Naive thymus-derived CD8-positive, alpha-beta T cell (primary cell): ENCODE measurements around the gene AP5M1. TPM values are rescaled to one million over a fixed set of nuclear protein-coding genes. Genes with fewer than 3 reads are reported as not detected.

Source experiments
- ATAC-seq, 2 donors: fragments of 150-1000 bp; cut with Tn5 transposase in 1 of 2; sonication (Bioruptor Pico), chemical (Tn5 transposase) in 1 of 2; 1 replicate in 1 of 2; 2 replicates in 1 of 2; pipeline ENCODE4 v1.10.0; 2021; ENCODE audit warnings: mild to moderate bottlenecking in 2 of 2, moderate library complexity in 2 of 2
- POLR2A ChIA-PET: fragments of 350-600 bp; sonication (Branson Sonifier 250); formaldehyde crosslinking; loops from one replicate; lab custom pipeline; 2021; ENCODE audit warnings: antibody characterized with exemption; lab: Charles Lee
- DNase-seq, 10 donors: peaks; one replicate each; pipeline versions ENCODE4 v3.0.0 to v3.0.0-alpha.2; 2020 to 2022
- H3K27ac Mint-ChIP-seq, 10 donors: one replicate each; pipeline ENCODE4 v1.8.0; 2020 to 2022; ENCODE audit warnings: mild to moderate bottlenecking in 10 of 10, mixed read lengths in 10 of 10, moderate library complexity in 4 of 10, inconsistent platforms in 1 of 10
- H3K27me3 Mint-ChIP-seq, 5 donors: one replicate each; pipeline ENCODE4 v1.8.0; 2021 to 2022; ENCODE audit warnings: mixed read lengths in 5 of 5
- H3K36me3 Mint-ChIP-seq, 3 donors: one replicate each; pipeline ENCODE4 v1.8.0; 2020 to 2022; ENCODE audit warnings: mixed read lengths in 3 of 3, mild to moderate bottlenecking in 2 of 3, inconsistent platforms in 1 of 3
- H3K4me1 Mint-ChIP-seq, 4 donors: one replicate each; pipeline ENCODE4 v1.8.0; 2021 to 2022; ENCODE audit warnings: mixed read lengths in 4 of 4
- H3K4me3 Mint-ChIP-seq, 10 donors: one replicate each; pipeline ENCODE4 v1.8.0; 2020 to 2022; ENCODE audit warnings: mild to moderate bottlenecking in 10 of 10, mixed read lengths in 10 of 10, moderate library complexity in 6 of 10, inconsistent platforms in 1 of 10
- H3K9me3 Mint-ChIP-seq, 9 donors: one replicate each; pipeline ENCODE4 v1.8.0; 2020 to 2022; ENCODE audit warnings: mixed read lengths in 9 of 9, mild to moderate bottlenecking in 3 of 9, inconsistent platforms in 1 of 9, moderate library complexity in 1 of 9
- polyA plus RNA-seq, 3 donors: library from polyadenylated mRNA; unstranded; fragments of 300-500 nt; fragmentation: Illumina TruSeq; gene quantifications; one replicate each; pipeline ENCODE4 v1.2.3, GENCODE V29; 2021
- total RNA-seq, 8 experiments: library from RNA in 2 of 8; stranded (reverse) in 2 of 8; gene quantifications; one replicate each; pipeline ENCODE4 v1.2.3 and lab custom pipeline; 2021 to 2026

Gene AP5M1
- total and polyA plus RNA-seq, 5 experiments from 2014 or later, result 33.1 to 74.5 (median 39.8) TPM

DNA sequence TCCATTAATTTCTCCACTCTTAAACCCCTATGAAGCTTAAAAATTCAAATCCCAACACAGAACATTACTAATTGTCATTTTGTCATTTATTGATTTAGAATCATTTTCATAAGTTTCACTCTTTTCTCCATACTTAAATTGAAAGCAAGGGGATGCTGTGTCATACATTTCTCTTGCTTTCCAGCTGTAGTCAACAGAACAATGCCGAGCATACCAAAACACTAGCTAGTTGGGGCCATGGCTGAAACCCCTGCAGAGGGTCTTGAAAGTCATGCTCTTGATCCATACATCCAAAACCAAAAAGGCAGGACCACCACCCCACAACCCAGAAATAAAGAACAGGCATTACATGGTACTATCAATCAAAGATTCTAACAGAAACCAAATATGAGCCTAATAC is 9.1 kb upstream of the AP5M1 start:
- H3K27ac Mint-ChIP-seq, result peak overlapping the region in 1 of 10 donors; percentile 2
- POLR2A ChIA-PET, result interaction anchor here (0.6 kb wide), 1 partner anchor 22 kb away, joined by 3 read pairs; no protein-coding TSS in a partner anchor
- H3K27me3 Mint-ChIP-seq, result no peaks in the 10 kb centered on the region
- H3K4me1 Mint-ChIP-seq, result peaks cover 32 to 58% (median 44%) of the 10 kb centered on the region in 4 donors
- H3K4me3 Mint-ChIP-seq, result no peak overlapping the region
- no peaks in the 10 kb centered on the region for H3K9me3 Mint-ChIP-seq
- no peak for DNase-seq
- ATAC-seq, result no peak
- H3K36me3 Mint-ChIP-seq, result peaks cover 7 to 31% (median 22%) of the 10 kb centered on the region in 3 donors

DNA sequence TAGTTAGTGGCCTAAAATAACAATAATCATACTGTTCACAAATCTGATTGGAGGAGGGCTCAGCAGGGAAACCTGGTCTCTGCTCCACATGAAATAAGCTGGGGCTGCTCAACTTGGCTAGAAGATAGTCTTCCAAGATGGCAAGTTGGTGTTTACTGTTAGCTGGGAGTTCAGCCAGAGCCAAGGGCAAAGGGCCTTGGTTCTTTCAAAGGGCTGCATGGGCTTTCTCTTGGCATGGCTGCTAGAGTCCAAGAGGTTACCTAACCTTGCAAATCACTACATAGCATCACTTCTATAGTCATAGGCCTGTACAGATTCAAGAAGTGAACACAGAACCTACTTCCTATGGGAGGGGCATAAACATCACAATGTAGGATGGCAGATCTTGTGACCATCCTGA is 7.2 kb upstream of the AP5M1 start:
- peaks cover 29 to 60% (median 45%) of the 10 kb centered on the region in 4 donors for H3K4me1 Mint-ChIP-seq
- H3K36me3 Mint-ChIP-seq, result peaks cover 7 to 23% (median 22%) of the 10 kb centered on the region in 3 donors
- no peaks in the 10 kb centered on the region for H3K27me3 Mint-ChIP-seq
- DNase-seq (no peak), ATAC-seq (no peak)
- no peak overlapping the region for H3K4me3 Mint-ChIP-seq
- POLR2A ChIA-PET, result no interaction called here
- no peaks in the 10 kb centered on the region for H3K9me3 Mint-ChIP-seq
- peak overlapping the region in 1 of 10 donors; percentile 18 for H3K27ac Mint-ChIP-seq

DNA sequence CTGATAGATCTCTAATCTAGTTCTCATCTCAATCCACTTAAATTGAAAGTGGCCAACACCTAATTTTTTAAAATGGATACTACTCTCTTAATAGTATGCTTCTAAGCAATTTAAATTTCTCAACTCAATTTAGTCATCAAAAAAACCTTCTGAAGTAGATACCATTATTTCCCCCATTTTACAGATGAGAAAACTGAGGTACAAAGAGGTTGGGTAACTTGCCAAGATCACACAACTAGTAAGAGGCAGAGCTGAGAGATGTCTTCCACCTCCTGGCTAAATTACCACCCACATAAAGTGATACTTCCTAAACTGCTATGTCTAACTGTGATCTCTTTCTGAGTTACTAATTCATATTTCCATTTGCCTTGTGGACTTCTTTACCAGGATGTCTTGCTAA is 6.7 kb upstream of the AP5M1 start:
- no peaks in the 10 kb centered on the region for H3K27me3 Mint-ChIP-seq
- H3K27ac Mint-ChIP-seq, result no peak overlapping the region
- peaks cover 25 to 60% (median 46%) of the 10 kb centered on the region in 4 donors for H3K4me1 Mint-ChIP-seq
- POLR2A ChIA-PET, result no interaction called here
- H3K9me3 Mint-ChIP-seq, result no peaks in the 10 kb centered on the region
- ATAC-seq (no peak), DNase-seq (no peak)
- H3K4me3 Mint-ChIP-seq, result no peak overlapping the region
- H3K36me3 Mint-ChIP-seq, result peaks cover 4 to 20% (median 19%) of the 10 kb centered on the region in 3 donors

DNA sequence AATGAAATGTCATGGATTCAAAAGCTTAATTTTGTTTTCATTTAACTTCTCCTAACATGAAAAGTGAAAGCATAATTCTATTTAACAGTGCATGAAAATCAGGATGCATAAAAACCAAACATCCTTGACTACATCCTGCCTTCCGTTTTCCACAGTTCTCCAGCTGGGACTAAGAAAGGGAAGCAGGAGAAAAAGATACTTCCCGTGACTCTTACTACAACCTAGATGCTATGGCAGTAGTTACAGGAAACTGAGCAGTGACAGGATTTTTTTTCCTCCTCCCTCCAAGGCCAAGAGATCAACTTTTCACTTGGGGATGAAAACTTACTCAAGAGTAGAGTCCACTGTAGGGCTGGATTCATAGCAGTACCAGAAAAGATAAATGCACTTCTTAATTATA is 2.7 kb upstream of the AP5M1 start:
- Mint-ChIP-seq H3K36me3 (peaks cover 2 to 5% (median 3%) of the 10 kb centered on the region in 3 donors), H3K9me3 (no peaks in the 10 kb centered on the region), H3K27me3 (no peaks in the 10 kb centered on the region), H3K27ac (peak overlapping the region in 1 of 10 donors; percentile 5), H3K4me1 (peaks cover 26 to 76% (median 68%) of the 10 kb centered on the region in 4 donors), H3K4me3 (no peak overlapping the region)
- DNase-seq, result no peak
- POLR2A ChIA-PET, result no interaction called here
- ATAC-seq, result no peak

DNA sequence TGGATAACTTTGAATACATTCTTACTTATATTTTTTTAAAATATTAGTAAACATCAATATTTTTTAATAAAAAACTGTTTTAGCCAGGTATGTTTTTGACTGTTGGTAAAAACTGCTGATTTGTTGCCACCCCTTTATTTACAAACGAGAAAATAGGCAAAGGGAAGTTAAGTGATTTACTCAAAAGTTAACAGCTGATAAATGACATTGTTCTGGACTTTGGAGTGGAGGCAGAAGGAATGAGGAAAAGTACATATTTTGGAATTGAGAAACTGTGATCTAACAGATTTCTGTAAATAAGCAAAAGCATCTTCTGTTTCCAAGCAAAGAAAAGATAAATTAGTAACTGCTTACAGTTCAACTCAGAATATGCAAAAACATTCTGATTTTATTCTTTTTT is 4.5 kb downstream of the AP5M1 start:
- DNase-seq (no peak), ATAC-seq (no peak)
- no peaks in the 10 kb centered on the region for H3K9me3 Mint-ChIP-seq
- H3K4me3 Mint-ChIP-seq, result no peak overlapping the region
- POLR2A ChIA-PET, result no interaction called here
- H3K36me3 Mint-ChIP-seq, result peaks cover 0 to 42% (median 7%) of the 10 kb centered on the region in 3 donors
- H3K27me3 Mint-ChIP-seq, result no peaks in the 10 kb centered on the region
- no peak overlapping the region for H3K27ac Mint-ChIP-seq
- H3K4me1 Mint-ChIP-seq, result peaks cover 22 to 55% (median 46%) of the 10 kb centered on the region in 4 donors

DNA sequence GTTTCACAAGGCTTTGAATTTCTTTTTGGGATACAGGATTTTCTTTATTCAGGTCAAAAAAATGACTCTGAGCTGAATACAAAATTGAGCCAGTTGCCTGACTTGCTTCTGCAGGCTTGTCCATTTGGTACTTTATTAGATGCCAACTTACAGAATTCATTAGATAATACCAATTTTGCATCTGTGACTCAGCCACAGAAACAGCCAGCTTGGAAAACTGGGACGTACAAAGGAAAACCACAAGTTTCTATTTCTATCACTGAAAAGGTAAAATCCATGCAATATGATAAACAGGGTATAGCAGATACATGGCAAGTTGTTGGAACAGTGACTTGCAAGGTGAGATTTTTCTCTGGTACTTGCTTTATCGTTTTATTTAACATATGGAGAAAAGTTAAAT is 5.8 kb downstream of the AP5M1 start:
- Mint-ChIP-seq H3K27ac (no peak overlapping the region), H3K9me3 (no peaks in the 10 kb centered on the region), H3K4me1 (peaks cover 28 to 58% (median 41%) of the 10 kb centered on the region in 4 donors), H3K27me3 (no peaks in the 10 kb centered on the region), H3K36me3 (peaks cover 0 to 53% (median 3%) of the 10 kb centered on the region in 3 donors), H3K4me3 (no peak overlapping the region)
- no peak for DNase-seq
- POLR2A ChIA-PET, result no interaction called here
- ATAC-seq, result no peak

DNA sequence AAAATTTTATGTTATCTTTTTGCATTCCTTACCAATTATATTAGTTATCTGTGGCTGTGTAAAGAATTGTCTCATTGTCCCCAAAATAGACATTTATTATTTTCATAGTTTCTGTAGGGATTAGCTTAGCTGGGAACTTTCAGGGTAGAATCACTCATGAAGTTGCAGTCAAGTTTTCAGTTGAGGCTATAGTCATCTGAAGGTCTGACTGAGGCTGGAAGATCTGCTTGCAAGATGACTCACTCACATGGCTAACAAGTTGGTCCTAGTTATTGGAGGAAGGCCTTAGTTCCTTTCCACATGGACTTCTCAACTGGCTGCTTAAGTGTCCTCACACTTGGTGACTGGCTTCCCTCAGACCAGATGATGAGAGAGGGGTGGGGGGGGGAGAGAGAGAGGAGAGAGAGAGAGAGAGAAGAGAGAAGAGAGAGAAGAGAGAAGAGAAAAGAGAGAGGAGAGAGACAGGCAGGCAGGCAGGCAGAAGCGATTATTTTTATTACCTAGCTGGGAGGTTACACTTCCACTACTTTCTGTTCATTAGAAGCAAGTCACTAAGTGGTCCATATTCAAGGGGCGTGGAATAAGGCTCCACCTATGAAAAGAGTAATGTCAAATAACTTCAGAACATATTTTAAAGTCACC is 6.4 kb downstream of the AP5M1 start:
- Mint-ChIP-seq H3K27ac (no peak overlapping the region), H3K9me3 (no peaks in the 10 kb centered on the region), H3K27me3 (no peaks in the 10 kb centered on the region), H3K4me1 (peaks cover 26 to 58% (median 36%) of the 10 kb centered on the region in 4 donors), H3K4me3 (no peak overlapping the region), H3K36me3 (peaks cover 1 to 57% (median 3%) of the 10 kb centered on the region in 3 donors)
- DNase-seq (no peak), ATAC-seq (no peak)
- POLR2A ChIA-PET, result no interaction called here

DNA sequence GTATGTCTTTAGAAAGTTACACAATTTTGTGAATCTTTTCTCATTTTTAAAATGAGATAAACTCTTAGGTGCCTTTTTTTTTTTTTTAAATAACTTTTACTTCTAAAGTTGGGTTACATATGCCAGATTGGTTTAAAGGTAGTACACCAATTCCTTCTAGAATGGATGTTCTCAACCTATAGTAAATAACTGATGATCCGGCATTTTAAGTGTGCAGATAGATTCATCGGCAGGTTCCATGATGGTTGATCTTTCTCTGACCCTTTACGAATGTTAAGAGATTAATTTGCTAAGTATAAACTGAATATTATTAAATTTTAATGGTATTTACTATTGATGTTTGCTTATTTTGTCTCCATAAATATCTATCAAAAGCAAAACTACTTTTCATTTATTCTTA is 8.3 kb downstream of the AP5M1 start:
- ATAC-seq (no peak), DNase-seq (no peak)
- POLR2A ChIA-PET, result interaction anchor here (0.6 kb wide), 1 partner anchor 59 kb away, joined by 3 read pairs; no protein-coding TSS in a partner anchor
- Mint-ChIP-seq H3K27me3 (no peaks in the 10 kb centered on the region), H3K27ac (no peak overlapping the region), H3K4me1 (peaks cover 13 to 39% (median 19%) of the 10 kb centered on the region in 4 donors), H3K36me3 (peaks cover 8 to 74% (median 9%) of the 10 kb centered on the region in 3 donors), H3K4me3 (no peak overlapping the region), H3K9me3 (no peaks in the 10 kb centered on the region)

DNA sequence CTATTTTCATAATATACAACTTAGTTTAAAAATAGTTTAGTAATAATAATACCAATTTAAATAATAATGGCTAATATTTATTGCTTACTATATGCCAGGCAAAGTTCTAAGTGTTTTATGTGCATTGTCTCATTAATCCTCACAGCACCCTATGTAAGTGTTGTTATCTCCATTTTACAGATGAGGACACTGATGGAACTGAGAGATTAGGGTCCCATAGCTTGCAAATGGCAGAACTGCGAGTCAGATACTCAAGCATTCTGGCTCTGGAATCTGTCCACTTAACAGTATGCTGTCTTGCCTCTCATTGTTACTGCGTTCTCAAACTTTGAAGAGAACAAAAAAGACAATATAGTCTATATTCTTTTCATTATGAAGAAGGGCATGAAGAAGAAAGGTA is 19.0 kb downstream of the AP5M1 start:
- H3K9me3 Mint-ChIP-seq, result no peaks in the 10 kb centered on the region
- DNase-seq (no peak), ATAC-seq (no peak)
- no peaks in the 10 kb centered on the region for H3K4me1 Mint-ChIP-seq
- no peaks in the 10 kb centered on the region for H3K27me3 Mint-ChIP-seq
- POLR2A ChIA-PET, result no interaction called here
- H3K4me3 Mint-ChIP-seq, result no peak overlapping the region
- no peak overlapping the region for H3K27ac Mint-ChIP-seq
- peaks cover 9 to 79% (median 15%) of the 10 kb centered on the region in 3 donors for H3K36me3 Mint-ChIP-seq

DNA sequence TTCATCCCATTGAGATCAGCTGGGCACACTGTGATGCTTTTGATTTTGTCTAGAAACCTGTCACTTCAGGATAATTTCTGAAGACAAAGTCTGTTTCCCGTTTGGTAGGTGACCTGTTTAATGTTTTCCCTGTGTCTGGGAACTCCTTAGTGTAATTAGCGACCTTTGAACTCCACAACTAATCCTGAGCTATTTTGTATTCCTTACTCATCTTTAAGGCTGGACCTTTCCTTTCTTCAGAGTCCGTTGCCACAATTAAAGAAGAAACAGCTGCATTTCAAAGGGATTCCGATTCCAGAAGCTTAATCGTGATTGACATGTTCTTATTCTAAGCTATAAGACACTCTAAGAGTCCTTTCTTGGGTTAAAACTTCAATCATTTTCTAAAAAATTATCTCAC is 22.0 kb downstream of the AP5M1 start:
- Mint-ChIP-seq H3K4me1 (no peaks in the 10 kb centered on the region), H3K9me3 (no peaks in the 10 kb centered on the region), H3K36me3 (peaks cover 0 to 55% (median 7%) of the 10 kb centered on the region in 3 donors), H3K27ac (no peak overlapping the region), H3K4me3 (no peak overlapping the region), H3K27me3 (no peaks in the 10 kb centered on the region)
- ATAC-seq, result no peak
- POLR2A ChIA-PET, result interaction anchor here (0.5 kb wide), 1 partner anchor 712 kb away, joined by 6 read pairs; no protein-coding TSS in a partner anchor
- DNase-seq, result no peak

DNA sequence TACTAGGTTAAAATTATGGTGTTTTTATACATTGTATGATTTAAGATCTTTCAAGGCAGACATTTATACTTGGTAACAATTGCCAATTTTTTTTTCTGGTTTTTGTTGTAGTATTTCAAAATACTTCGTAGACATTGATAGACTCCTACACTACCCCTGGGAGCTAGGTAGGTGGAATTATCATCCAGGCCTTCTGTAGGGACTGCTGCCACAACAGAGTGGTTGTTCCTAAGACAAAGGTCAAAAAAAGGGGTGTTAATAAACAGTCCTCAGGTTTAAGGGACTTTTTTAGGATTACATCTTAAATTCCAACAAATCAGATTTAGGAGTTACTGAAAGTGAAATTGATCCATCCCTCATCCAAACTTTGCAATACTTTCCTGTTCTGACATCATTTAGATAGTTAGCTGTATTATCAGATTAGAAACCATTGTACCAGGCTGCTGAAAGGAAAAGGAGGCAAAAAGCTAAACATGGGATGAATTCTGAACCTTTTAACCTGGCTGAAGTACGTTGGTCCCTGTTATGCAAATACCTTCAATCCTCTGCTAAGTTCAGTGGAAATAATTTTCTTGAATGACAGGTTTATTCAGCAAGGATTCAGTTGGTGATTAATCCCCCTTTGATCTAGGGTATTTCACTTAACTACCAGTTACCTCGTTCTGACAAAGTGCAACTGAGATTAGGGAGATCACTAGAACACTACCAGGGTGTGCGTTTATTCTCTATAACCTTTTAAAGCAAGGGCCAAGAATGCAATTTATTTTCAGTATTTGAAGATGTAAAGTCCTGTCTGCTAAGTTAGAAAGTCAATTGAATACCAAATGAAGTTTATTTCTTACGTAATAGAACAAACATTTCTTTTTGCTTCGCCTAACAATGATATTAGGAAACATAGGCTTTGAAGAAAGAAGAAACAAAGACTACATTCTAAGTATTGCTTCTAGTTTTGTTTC is 23.2 kb downstream of the AP5M1 start:
- DNase-seq, result no peak
- H3K4me1 Mint-ChIP-seq, result no peaks in the 10 kb centered on the region
- H3K27ac Mint-ChIP-seq, result peak overlapping the region in 2 of 10 donors; percentile 6 to 43
- ATAC-seq, result no peak
- H3K36me3 Mint-ChIP-seq, result peaks cover 0 to 48% (median 7%) of the 10 kb centered on the region in 3 donors
- no peaks in the 10 kb centered on the region for H3K9me3 Mint-ChIP-seq
- H3K4me3 Mint-ChIP-seq, result no peak overlapping the region
- POLR2A ChIA-PET, result no interaction called here
- H3K27me3 Mint-ChIP-seq, result no peaks in the 10 kb centered on the region

DNA sequence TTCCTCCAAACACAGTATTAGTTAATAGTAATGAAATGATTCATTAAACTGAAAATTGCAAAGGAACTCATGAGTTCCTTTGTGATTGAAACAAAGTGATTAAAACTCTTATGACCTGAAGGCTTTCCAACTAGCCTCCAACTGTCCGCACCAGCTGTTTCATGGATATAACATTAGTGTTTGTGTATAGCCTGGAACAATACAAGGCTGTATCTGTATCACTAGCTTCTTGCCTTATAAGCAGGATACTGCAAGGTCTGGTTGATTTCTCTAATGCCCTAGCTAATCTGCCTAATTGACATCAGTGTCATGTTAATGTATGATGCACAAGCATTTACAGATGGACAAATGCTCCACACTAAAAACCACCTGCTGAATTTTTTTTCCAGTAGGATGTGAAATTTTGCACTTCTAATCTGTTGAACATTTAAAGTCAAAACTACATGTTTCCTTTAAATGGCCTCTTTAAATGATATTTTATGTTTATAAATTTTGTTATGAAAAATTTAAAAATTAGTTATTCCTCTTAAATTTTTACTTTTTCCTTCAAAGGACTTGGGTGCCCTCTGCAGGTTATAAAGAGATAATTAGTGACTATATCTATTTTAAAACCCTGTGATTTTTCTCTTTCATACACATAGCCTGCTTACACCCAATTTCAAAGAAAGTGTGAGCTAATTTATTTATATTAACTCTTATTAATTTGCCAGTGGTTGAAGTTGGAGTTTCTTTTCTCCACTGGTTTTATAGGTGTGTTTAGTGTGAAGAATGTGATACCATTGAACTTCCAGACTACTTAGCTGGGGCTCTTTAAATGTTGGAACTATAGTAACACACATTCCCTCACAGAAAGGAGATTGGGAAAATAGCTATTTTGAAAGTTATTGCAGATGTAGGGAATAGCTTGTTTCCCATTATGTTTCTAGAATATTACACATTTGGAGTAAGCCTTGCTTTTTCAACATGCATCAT is 25.4 kb downstream of the AP5M1 start:
- H3K4me1 Mint-ChIP-seq, result no peaks in the 10 kb centered on the region
- H3K27me3 Mint-ChIP-seq, result no peaks in the 10 kb centered on the region
- POLR2A ChIA-PET, result no interaction called here
- ATAC-seq, result no peak
- DNase-seq, result no peak
- no peaks in the 10 kb centered on the region for H3K9me3 Mint-ChIP-seq
- H3K36me3 Mint-ChIP-seq, result peaks cover 0 to 33% (median 2%) of the 10 kb centered on the region in 3 donors
- H3K4me3 Mint-ChIP-seq, result no peak overlapping the region
- H3K27ac Mint-ChIP-seq, result no peak overlapping the region
